OCI-LY1 (cell line): ENCODE results near the gene CASQ2.

Experiments used
- H2AFZ ChIP-seq: fragments of 200-600 bp; sonication (generic), shearing (Covaris generic); 2 replicates; pipeline ENCODE4 v1.6.0; 2014; ENCODE audit warnings: antibody characterized with exemption, mild to moderate bottlenecking, low read length
- H3F3A ChIP-seq: fragments of 200-600 bp; sonication (generic), shearing (Covaris generic); 2 replicates; pipeline ENCODE4 v1.6.0; 2014; ENCODE audit warnings: mild to moderate bottlenecking, antibody characterized with exemption, low read length, moderate library complexity; ENCODE audit not compliant: insufficient read depth
- H3K27ac ChIP-seq: fragments of 200-600 bp; sonication (generic); 2 replicates; pipeline ENCODE4 v1.5.1; 2014; ENCODE audit warnings: low read length, mixed run types, mild to moderate bottlenecking, low read depth; ENCODE audit not compliant: poor library complexity, severe bottlenecking
- H3K27me3 ChIP-seq: fragments of 200-600 bp; sonication (generic); 2 replicates; pipeline ENCODE4 v1.6.0; 2014; ENCODE audit warnings: antibody characterized with exemption, mild to moderate bottlenecking, low read length, moderate library complexity; ENCODE audit not compliant: insufficient read depth
- H3K36me3 ChIP-seq: fragments of 200-600 bp; sonication (generic); 2 replicates; pipeline ENCODE4 v1.6.1; 2014; ENCODE audit warnings: mild to moderate bottlenecking, antibody characterized with exemption, low read length, moderate library complexity, mixed read lengths; ENCODE audit not compliant: insufficient read depth
- H3K4me1 ChIP-seq: fragments of 200-600 bp; sonication (generic); 2 replicates; pipeline ENCODE4 v1.5.1; 2014; ENCODE audit warnings: mild to moderate bottlenecking, low read length, moderate library complexity; ENCODE audit not compliant: insufficient read depth, severe bottlenecking
- H3K4me2 ChIP-seq: fragments of 200-600 bp; sonication (generic), shearing (Covaris generic); 2 replicates; pipeline ENCODE4 v1.6.1; 2014; ENCODE audit warnings: low read length
- H3K4me3 ChIP-seq: fragments of 200-600 bp; sonication (generic); 2 replicates; pipeline ENCODE4 v1.5.1; 2014; ENCODE audit warnings: low read length, low read depth, mild to moderate bottlenecking, mixed read lengths; ENCODE audit not compliant: poor library complexity, severe bottlenecking
- H3K79me2 ChIP-seq: fragments of 200-600 bp; shearing (Covaris generic); 2 replicates; pipeline ENCODE4 v1.6.1; 2016; ENCODE audit warnings: mixed run types, low read length, mixed read lengths; ENCODE audit not compliant: insufficient read depth
- H3K9ac ChIP-seq: fragments of 200-600 bp; sonication (generic), shearing (Covaris generic); 2 replicates; pipeline ENCODE4 v1.6.1; 2014; ENCODE audit warnings: mild to moderate bottlenecking, low read length, mixed read lengths
- H3K9me2 ChIP-seq: fragments of 200-600 bp; sonication (generic), shearing (Covaris generic); 2 replicates; pipeline ENCODE4 v1.6.1; 2014; ENCODE audit warnings: low read depth, mild to moderate bottlenecking, low read length, mixed read lengths
- H3K9me3 ChIP-seq: fragments of 200-600 bp; shearing (Covaris generic); 2 replicates; pipeline ENCODE4 v1.6.1; 2014; ENCODE audit warnings: low read length, mixed read lengths
- H4K20me1 ChIP-seq: fragments of 200-600 bp; sonication (generic), shearing (Covaris generic); 2 replicates; pipeline ENCODE4 v1.6.0; 2016; ENCODE audit warnings: mild to moderate bottlenecking, low read length; ENCODE audit not compliant: insufficient read depth
- EZH2 ChIP-seq: fragments of 200-600 bp; sonication (generic), shearing (Covaris generic); IDR thresholded peaks from 2 replicates; pipeline ENCODE4 v1.8.0; 2017; ENCODE audit warnings: borderline replicate concordance, mixed run types, mild to moderate bottlenecking, antibody characterized with exemption, low read length, moderate library complexity, mixed read lengths
- TF ChIP-seq, protein P1 (sequence below): fragments of 200-600 bp; sonication (generic), shearing (Covaris generic); IDR thresholded peaks from 2 replicates; pipeline ENCODE4 v1.5.1; 2017; ENCODE audit warnings: mild to moderate bottlenecking, antibody characterized with exemption, low read length, moderate library complexity, mixed read lengths

The CASQ2 gene

DNA sequence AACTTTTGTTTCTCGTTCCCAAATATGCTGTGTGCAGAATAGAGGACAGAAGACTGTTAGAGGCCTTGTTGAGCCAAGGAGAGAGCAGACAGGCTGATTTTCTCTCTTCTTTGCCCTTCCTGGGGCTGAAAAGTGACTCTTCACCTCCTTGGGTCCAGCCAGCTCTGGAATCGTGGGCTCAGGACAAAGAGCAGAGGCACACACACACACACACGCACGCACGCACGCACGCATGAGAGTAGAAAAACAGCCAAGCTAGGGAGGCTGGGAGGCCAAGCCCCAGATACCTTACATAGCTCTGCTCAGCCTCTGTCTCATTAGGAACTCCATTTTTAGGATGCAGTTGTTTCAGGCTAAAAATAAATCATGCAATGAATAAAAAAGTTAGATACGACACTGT is at the start of gene CASQ2:
TSS of gene CASQ2 (minus strand) at position 166 of the 400 bp plus-strand sequence. CDS start 173 bp downstream, outside the sequence.
- no peaks in the 10 kb centered on the region for H3K9me3 ChIP-seq
- H3K27me3 ChIP-seq: no peaks in the 10 kb centered on the region
- H3K27ac ChIP-seq: no peak within 1 kb of the TSS
- no peaks in the 10 kb centered on the region for H4K20me1 ChIP-seq
- no peak within 1 kb of the TSS for H3K4me2 ChIP-seq
- no peaks in the 10 kb centered on the region for H3K36me3 ChIP-seq
- H2AFZ ChIP-seq: no peak within 1 kb of the TSS
- no peaks in the 10 kb centered on the region for H3K79me2 ChIP-seq
- H3K4me1 ChIP-seq: no peaks in the 10 kb centered on the region
- no peaks in the 10 kb centered on the region for H3K9me2 ChIP-seq
- H3K9ac ChIP-seq: no peak within 1 kb of the TSS
- TF ChIP-seq, protein P1, sequence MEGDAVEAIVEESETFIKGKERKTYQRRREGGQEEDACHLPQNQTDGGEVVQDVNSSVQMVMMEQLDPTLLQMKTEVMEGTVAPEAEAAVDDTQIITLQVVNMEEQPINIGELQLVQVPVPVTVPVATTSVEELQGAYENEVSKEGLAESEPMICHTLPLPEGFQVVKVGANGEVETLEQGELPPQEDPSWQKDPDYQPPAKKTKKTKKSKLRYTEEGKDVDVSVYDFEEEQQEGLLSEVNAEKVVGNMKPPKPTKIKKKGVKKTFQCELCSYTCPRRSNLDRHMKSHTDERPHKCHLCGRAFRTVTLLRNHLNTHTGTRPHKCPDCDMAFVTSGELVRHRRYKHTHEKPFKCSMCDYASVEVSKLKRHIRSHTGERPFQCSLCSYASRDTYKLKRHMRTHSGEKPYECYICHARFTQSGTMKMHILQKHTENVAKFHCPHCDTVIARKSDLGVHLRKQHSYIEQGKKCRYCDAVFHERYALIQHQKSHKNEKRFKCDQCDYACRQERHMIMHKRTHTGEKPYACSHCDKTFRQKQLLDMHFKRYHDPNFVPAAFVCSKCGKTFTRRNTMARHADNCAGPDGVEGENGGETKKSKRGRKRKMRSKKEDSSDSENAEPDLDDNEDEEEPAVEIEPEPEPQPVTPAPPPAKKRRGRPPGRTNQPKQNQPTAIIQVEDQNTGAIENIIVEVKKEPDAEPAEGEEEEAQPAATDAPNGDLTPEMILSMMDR: no peak
- TF ChIP-seq EZH2: no peak
- no peaks in the 10 kb centered on the region for H3F3A ChIP-seq
- H3K4me3 ChIP-seq: no peak within 1 kb of the TSS

DNA sequence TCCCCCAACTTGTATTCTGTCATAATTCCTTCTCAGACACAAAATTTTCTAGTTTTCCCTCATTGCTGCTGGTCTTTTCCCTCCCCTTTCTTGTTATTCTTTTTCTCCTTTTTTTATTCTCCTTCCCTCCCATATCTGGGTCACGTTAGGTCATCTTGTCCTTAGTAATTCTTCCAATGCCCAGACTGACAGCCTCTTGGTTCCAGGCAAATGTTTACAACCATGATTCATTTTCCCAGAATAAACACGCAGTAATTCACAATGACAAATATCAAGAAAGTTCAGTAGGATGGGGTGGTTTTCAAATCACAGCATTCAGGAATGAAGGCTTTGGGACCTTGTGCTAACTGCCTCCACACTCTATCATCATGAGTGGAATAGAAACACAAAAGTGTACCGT is 47.2 kb upstream of the CASQ2 start:
- Histone ChIP-seq H3K27me3 (no peaks in the 10 kb centered on the region), H3K4me2 (no peak overlapping the region), H3K4me3 (no peak overlapping the region), H3F3A (no peaks in the 10 kb centered on the region), H3K9ac (no peak overlapping the region), H3K27ac (no peak overlapping the region), H2AFZ (no peak overlapping the region), H3K9me3 (no peaks in the 10 kb centered on the region), H3K4me1 (no peaks in the 10 kb centered on the region), H3K9me2 (no peaks in the 10 kb centered on the region), H3K36me3 (no peaks in the 10 kb centered on the region), H3K79me2 (no peaks in the 10 kb centered on the region), H4K20me1 (no peaks in the 10 kb centered on the region)
- TF ChIP-seq EZH2: no peak
- TF ChIP-seq, protein P1: no peak

GRCh38 chr1:115814685-115815398 is 46.3 kb upstream of the CASQ2 start:
- Histone ChIP-seq H3K79me2 (no peaks in the 10 kb centered on the region), H3F3A (no peaks in the 10 kb centered on the region), H3K36me3 (no peaks in the 10 kb centered on the region), H4K20me1 (no peaks in the 10 kb centered on the region), H2AFZ (no peak overlapping the region), H3K27ac (no peak overlapping the region), H3K4me1 (no peaks in the 10 kb centered on the region), H3K9ac (no peak overlapping the region), H3K4me2 (no peak overlapping the region), H3K27me3 (no peaks in the 10 kb centered on the region), H3K9me3 (no peaks in the 10 kb centered on the region), H3K4me3 (no peak overlapping the region), H3K9me2 (no peaks in the 10 kb centered on the region)
- TF ChIP-seq EZH2: no peak
- TF ChIP-seq, protein P1: no peak
